ENCODE measurements around the gene SECTM1.

DNA sequence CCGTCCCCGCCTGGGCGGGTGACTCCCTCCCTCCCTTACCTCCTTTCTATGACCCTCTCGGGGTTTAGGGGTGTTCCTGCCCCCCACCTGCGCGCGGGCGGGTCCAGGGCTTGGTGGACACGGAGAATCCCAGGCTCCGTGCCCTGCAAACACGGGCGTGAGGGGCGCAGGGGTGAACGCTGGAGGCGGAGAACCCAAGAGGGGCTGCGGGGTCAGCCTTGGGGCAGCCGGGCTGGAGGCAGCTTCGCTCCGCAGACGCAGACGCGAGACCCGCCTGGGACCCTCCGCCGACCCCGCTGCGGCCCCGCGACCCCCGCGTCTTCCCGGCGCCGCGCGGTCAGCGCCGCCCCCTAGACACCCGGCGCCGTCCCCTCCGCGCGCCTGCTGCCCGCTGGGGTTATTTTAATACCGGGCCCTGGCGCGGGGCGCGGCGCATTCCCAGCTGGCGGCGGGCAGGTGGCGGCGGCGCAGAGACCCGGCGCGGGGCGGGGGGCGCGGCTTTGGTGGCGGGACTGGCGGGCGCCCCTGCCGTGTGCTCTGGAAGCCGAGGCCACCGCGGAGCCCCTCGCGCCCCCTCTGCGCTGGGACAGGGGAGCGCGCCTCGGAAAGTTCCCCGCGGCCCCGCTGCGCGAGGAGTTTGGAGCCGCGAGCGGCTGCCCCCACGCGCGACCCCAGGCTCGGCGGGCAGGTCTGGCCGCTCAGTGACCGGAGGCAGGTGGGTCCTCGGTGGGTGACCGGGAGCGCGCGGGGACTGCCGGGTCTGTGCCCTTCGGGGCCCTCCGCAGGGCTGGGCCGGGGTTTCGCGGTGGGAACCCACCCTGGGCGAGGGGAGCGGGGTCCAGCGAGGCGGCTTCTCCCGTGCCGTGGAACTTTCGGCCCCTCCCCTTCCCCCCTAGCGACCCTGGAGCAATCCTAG is 38.0 kb upstream of the SECTM1 start, which contains the start of gene UTS2R:
- TF ChIP-seq EZH2 (IDR thresholded peaks at IDR 0.05; ENCODE audit: borderline replicate concordance, low read length): peak; percentile 16
- TF ChIP-seq, protein P1, sequence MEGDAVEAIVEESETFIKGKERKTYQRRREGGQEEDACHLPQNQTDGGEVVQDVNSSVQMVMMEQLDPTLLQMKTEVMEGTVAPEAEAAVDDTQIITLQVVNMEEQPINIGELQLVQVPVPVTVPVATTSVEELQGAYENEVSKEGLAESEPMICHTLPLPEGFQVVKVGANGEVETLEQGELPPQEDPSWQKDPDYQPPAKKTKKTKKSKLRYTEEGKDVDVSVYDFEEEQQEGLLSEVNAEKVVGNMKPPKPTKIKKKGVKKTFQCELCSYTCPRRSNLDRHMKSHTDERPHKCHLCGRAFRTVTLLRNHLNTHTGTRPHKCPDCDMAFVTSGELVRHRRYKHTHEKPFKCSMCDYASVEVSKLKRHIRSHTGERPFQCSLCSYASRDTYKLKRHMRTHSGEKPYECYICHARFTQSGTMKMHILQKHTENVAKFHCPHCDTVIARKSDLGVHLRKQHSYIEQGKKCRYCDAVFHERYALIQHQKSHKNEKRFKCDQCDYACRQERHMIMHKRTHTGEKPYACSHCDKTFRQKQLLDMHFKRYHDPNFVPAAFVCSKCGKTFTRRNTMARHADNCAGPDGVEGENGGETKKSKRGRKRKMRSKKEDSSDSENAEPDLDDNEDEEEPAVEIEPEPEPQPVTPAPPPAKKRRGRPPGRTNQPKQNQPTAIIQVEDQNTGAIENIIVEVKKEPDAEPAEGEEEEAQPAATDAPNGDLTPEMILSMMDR (conservative IDR thresholded peaks at IDR 0.05 in 1 of 2, IDR thresholded peaks at IDR 0.05 in 1 of 2; ENCODE audit: extremely low read depth in 1 of 2, insufficient read depth in 1 of 2, low read depth in 1 of 2, low read length in 2 of 2): no peak

Measured in mammary epithelial cell (primary cell).